GM18858 (cell line): Measurements from ENCODE around the gene PLEKHS1.
"Not testable (repeated sequence)": the region's sequence is repeated elsewhere in the genome, so short reads cannot be mapped to it uniquely, and the experiment has no call there.

ENCODE experiments used
- ATAC-seq: cut with Tn5 transposase; IDR thresholded peaks from one replicate; pipeline ENCODE4 v1.9.1; 2021; ENCODE audit not compliant: unreplicated experiment

The PLEKHS1 gene

DNA sequence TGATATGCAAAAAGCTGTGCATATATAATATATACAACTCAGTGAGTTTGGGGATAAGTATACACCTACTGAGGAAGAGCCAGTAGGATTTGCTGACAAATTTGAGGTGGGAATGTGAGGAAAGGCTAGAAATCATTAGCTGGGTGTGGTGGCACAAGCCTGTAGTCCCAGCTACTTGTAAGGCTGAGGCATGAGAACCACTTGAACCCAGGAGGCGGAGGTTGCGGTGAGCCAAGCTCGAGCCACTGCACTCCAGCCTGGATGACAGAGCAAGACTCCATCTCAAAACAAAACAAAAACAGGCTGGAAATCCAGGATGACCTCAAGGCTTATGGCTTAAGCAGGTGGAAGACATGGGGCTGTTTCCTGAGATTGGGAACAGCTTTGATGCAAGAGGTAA, 10.6 kb upstream of the PLEKHS1 start:
- no peak for ATAC-seq

DNA sequence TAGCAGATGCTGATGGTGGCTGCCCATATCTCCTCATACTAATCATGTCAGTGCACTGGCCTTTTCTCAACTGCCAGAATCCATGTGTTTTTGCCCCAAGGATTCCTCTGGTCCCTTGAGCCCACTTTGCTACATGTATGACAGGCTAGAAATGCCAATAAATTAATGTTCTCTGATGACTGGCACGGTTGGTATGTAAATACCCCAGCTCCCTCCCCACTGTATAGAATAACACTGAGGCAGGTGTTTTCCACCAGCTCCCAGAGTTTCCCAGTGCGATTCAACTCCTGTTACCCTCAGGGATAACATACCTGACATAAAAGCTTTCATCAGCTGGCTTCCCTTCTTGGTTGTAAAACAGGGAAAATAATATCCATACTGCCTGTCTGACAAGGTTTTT, 9.0 kb upstream of the PLEKHS1 start:
- ATAC-seq = no peak

DNA sequence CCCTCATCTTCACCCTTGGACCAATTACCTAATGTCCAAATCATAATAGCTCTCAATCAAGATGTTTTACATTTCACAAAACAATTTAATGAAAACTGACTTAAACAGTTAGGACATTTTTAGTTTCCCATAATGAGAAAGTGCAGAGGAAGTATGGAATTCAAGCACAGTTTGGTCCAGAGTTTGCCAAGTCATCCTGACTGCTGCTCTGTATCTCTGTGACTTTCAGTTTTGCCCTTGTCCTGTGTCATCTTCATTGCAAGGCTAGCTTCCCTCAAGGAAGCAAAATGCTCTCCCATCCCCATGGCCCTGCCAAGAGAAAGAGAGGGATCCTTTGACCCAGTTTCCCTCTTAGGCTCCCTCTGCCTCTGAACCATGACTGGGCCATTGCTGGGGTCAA, 7.9 kb upstream of the PLEKHS1 start:
- ATAC-seq = no peak

DNA sequence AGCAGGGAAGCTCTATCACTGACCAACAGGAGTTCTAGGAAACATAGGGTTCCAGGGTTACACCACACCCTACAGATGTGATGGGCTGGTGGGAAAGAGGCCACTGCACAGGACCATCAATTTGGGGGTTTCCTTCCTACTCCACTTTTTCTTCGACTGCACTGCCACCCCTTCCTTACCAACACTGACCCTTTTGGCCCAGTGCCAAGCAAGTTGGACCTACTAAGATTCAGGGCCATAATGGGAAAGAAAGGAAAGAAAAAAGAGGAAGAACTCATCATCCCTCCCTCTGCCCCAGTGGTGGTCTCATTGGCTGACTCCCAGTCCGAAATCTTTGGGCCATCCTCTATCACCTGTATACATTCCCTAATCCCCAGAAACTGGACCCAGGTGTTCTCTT, 6.1 kb upstream of the PLEKHS1 start:
- ATAC-seq = no peak

DNA sequence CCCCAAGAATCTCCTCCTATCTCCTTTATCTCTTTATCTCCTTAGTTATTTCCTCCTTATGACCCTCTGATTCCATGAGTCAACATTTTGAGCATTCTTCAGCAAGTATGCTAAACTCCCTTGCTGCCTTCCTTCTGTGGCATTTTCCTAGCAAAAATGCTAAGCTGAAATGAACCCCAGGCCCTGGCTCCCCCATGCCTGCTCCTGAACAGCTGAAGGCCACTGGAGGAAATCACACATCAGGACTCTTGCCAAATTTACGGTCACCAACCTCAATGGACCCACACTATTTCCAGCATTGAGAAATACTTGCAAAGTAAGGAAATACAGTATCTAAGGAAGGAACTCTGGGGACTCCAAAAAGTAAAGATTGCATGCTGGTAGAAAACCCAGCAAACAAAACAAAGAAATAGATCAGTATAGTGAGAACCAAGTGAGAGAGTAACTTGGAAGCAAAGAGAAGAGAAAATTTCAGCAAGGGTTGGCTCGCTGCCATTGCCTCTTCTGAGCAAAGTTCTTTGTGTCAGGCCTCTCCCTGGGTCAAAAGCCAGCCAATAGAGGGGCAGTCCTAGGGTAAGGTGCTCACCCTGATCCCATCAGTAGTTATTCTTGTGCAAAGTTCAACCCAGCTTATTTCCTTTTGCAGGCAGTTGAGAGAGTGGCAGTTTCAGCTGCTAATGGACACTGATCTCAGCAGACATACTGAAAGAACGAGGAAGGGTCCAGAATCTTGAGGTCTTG, 5.1 kb upstream of the PLEKHS1 start:
- ATAC-seq = no peak

DNA sequence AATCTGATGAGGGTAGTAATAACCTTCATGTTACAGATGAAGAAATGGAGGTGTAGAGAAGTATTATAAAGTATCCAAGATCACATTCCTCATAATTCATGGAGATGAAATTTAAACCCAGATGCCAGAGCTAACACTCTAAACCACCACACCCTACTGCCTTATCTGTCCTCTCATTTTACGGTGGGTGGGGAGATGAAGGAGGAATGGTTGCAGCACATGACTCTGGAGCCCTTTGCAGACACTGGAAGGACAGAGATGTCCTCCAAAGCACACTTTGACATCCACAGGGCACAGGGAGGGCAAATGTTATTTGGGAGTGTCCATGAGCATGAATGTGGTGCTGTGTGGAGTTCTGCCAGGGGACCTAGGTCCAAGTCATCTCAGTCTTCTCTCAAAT, 1.1 kb downstream of the PLEKHS1 start:
- ATAC-seq = no peak

DNA sequence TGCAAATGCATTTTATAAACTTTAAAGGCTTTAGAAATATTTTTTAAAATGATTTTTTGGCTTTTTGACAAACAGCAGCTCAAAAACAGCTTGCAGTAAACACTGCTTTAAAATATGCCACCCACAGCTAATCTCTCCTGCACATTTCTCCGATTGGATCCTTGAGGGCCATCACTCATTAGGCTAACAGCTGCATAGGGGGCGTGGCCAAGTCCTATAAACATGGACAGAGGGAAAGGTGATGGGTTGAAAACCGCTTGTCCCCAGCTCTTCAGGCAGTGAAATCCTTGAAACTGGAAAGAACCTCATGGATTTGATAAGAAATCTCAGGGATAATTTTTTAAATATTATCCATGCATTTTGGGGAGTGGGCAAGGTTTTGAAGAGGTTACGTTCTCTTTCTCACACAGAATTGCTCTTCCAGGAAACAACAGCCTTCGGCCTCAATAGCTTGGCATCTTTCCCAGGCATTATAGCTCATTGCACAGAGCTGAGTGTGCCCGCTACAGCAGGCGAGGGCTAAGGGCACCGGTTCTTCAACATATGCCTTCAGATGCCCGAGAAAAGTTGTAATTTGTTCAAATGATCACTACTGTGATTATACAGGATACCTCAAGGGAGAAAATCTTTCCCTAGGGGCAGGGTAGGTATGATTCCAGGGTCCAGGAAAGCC, 1.7 kb downstream of the PLEKHS1 start:
- ATAC-seq = no peak

DNA sequence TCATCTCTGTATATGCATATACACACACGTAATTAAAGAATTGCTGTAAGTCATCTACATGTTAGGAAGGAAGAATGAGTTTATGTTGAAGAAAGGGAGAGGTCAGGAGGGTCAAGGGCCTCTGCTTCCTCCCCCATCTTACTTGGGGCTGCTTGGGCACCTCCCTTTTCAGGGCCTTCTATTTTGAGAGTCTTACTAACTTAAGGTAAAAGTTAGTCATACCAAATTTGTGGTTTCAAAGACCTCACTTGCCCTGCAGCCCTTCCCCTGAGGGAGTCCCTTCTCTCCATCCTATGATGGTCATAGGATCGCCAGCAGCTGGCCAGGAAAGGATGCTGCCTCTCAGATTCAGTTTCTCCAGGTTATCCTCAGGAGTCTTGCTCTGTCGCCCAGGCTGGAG, 2.6 kb downstream of the PLEKHS1 start:
- ATAC-seq = no peak

DNA sequence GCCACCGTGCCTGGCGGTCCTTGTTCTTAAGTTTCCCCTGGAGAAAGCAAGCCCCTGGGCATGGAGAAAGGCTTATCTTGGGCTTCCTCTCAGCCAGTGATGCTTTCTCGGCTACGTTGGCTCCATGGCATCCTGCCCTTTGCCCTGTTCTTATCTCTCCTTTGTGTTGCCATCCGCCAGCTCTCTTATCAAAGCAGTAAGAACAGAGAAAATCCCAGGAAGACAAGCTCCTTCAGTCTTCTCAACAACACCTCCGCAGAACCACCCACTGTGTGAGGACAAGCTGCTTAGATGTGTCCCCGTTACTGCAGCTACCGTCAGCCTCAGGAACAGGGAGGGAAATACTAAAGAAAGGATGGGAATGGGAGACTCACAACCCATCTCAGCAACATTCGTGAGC, 3.3 kb downstream of the PLEKHS1 start:
- no peak for ATAC-seq

DNA sequence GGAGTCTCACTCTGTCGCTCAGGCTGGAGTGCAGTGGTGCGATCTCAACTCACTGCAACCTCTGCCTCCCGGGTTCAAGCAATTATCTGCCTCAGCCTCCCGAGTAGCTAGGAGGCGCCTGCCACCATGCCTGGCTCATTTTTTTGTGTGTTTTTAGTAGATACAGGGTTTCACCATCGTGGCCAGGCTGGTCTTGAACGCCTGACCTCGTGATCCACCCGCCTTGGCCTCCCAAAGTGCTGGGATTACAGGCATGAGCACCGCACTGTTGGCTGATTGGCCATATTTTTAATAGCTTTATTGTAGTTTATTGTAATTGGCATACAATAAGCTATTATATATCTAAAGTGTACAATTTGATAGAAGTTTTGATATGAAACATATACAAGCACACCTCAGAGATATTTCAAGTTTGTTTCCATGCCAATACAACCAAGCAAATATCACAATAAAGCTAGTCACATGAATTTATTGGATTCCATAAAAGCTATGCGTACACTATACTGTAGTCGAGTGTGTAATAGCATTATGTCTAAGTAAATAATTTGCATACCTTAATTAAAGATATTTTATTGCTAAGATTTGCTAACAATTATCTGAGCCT, 5.6 kb downstream of the PLEKHS1 start:
- no peak for ATAC-seq

DNA sequence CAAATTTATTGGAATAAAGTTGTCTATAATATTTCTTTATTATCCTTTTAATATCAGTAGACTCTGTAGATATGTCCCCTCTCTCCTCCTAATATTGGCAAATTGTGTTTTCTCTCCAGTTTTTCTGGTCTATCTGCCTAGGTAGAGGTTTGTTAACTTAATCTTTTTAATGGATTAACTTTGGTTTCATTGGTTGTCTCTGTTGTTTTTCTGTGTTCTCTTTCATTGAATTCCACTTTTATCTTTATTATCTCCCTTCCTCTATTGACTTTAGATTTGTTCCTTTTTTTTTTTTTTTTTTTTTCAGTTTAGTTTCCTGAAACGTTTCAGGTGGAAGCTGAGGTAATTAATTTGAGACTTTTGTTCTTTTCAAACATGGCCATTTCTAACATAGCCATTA, 10.6 kb downstream of the PLEKHS1 start:
- ATAC-seq = no peak

DNA sequence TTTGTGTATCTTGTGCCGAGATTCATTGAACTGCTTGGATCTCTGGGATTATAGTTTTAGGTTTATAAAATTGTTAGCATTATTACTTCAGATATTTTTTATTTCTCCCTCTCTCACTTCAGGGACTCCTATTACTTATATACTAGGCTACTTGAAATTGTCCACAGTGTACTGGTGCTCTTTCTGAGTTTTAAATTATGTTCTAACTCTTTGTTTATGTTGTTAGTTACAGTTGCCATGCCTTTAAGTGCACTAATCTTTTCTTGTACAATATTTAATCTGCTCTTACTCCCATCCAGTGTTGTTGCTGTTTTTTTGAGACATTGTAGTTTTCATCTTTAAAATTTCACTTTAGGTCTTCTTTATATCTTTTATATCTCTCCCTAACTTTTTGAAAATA, 13.1 kb downstream of the PLEKHS1 start:
- ATAC-seq = no peak

DNA sequence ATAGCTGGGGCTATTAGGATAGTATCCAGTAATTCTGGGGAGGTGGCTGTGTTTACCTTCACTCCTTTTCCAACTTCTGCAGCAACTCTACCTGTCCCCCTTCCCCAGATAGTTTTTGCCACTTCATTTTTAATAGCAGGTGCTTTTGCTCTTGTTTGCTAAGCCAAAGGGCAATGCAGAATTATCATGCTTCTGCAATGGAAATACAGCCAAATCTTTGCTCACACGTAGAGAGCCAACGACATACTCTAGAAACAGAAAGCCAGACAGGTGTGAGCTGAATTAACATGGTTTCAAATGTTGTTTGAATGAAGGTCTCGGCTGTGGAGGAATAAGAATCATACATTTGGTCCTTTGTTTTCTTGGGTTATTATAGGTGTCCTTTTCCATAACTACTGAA, 14.4 kb downstream of the PLEKHS1 start:
- no peak for ATAC-seq

DNA sequence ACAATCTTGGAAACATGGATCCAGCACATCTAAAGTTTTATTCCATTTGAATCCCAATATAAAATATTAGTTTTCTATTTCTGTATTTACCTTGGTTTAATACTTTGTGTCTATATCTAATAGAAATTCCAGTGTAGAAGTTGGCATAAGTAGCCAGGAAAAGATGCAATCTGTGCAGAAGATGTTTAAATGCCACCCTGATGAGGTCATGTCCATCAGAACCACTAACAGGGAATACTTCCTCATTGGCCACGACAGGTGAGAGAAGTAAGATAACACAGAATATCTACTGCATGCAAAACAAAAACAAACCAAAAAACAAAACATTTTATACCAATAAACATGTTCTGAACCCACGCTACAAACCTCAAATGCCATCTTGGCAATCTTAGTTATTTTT, 15.7 kb downstream of the PLEKHS1 start:
- ATAC-seq = no peak

DNA sequence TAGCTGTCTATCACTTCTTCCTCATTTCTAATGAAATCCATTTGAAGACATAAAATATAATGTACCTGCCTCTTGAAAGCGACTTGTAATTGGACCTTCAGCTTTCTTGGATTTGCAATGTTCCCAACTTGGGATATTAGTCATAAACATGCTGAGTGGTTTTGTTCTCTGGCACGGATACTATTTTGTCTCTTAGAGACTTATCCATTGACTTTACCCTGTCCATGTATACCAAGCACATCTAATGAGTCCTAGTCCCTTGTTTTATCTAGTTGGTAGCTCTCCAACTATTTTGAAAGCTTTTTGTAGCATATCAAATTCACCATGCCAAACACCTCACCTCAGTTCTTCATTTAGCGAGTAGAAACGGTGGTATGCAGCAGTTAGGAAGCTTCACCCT, 18.9 kb downstream of the PLEKHS1 start:
- no peak for ATAC-seq

DNA sequence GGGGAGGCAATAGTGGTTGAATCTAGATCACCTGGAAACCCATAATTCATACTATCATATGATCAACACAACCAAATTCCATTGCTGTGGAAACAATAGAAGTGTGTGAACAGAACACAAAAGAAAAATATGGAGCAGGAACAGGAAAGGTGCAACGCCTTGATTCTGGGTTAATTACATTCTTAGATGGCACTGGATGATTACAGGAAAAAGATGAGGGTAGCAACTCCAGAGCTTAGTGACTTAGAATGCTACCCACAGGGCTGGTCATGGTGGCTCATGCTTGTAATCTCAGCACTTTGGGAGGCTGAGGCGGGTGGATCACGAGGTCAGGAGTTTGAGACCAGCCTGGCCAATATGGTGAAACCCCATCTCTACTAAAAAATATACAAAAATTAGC, 19.6 kb downstream of the PLEKHS1 start:
- not testable (repeated sequence) for ATAC-seq

DNA sequence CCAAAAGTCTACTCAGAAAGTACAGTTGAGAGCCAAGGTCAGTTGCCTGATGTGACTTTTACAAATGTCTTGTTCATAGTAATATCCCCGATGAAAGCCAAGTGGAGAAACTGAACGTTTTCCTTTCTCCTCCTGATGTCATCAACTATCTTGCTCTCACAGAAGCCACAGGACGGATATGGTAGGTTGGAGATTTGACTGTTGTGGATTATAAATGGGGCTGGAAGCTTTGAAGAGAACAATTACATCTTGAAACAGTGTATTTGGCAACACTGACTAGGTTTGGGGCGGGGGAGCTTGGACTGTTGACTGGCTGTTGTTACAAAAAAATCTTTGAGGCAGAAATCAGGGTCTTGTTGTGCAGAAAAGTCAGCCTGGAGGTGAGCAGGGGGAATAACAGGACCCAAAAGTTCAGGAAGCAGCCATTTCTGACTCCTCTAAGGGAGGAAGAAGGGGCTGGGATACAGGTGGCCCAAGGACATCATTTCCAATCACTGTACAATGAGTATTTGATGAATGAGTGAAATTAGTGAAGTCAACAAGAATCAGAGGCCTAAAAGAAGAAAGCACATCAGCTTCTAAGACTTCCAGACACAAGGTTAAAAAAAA, 24.3 kb downstream of the PLEKHS1 start:
- ATAC-seq = no peak

DNA sequence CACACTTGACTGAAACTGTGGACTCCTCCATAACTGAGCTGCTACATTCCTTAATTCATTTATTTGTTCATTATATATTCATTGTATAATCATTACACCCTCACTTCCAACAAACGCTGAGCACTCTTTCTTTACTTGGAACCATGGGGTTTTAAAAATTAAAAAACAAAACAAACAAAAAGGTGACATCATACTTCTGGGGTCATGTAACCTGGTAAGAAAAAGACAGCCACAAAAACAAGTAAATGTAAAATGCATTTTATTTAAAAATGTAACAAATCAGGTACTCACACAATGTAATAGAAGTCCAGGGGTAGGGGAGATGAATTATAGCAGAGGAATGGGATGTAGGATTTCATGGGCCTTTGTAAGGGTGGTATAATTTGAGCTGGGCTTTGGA, 25.1 kb downstream of the PLEKHS1 start:
- no peak for ATAC-seq

DNA sequence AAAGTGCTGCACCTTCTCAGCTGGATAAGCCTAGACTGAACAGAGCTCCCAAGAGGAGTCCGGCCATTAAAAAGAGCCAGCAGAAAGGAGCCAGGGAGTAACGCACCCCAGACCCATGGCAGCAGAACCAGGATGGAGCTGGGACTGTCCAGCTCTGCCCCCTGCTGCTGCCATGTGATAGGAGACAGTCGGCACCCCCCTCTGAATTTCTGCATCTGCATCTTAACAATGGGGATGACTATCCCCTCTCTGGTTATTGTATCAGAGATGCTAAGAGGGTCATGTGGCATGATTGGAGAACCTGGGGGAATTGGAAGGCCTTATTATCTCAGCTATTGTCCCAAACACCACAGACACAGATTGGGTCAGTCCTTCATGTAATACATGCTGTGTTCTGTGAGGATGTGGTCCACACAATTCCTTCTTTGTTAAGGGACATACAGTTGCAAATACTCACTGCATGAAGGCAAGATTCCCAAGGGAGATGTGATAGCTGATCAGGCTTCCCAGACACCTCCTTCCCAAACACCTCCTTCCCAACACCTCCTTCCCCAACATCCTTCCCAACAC, 29.3 kb downstream of the PLEKHS1 start:
- no peak for ATAC-seq

DNA sequence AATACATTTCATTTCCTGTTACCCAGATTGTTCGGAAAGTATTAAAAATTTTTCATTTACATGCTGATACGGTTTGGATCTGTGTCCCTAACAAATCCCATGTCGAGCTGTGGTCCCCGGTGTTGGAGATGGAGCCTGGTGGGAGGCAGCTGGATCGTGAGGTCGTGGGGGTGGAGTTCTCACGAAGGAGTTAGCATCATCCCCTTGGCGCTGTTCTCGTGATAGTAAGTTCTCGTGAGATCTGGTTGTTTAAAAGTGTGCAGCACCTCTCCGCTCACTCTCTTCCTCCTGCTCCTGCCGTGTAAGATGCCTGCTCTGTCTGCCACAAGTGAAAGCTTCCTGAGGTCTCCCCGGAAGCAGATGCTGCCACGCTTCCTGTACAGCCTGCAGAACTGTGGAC, 30.9 kb downstream of the PLEKHS1 start:
- ATAC-seq = no peak

DNA sequence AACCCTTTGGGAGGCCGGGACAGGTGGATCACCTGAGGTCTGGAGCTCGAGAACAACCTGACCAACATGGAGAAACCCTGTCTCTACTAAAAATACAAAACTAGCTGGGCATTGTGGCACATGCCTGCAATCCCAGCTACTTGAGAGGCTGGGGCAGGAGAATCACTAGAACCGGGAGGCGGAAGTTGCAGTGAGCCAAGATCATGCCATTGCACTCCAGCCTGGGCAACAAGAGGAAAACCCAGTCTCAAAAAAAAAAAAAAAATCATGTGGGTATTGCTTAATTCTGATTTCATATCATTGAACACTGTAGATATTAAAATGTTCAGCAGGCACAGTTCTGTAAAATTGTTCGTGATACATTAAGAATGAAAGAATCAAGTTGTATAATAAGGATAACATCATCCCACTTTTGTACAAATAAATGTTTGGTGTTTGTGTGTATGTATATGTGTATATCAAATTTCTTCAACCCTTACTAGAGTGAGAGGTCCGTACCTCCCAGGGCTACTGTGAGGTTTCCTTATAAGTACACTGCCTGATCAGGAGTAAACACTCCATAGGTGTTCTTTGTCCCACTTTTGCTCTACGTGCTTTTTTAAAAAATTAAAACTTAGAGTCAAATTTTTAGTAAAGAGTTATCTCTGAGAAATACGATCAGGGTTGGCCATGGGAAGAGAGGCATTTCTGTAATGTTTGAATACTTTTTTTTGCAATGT, 31.7 kb downstream of the PLEKHS1 start:
- no peak for ATAC-seq
